NB4 (cell line): Measurements from ENCODE around the gene NIPAL3.

Experiments
- DNase-seq: peaks from one replicate; pipeline ENCODE4 v3.0.0; 2010; ENCODE audit warnings: low read depth
- H3K4me3 ChIP-seq: one replicate; pipeline ENCODE4 v1.5.1; 2011; ENCODE audit warnings: mild to moderate bottlenecking, low read depth, low read length, moderate library complexity
- CTCF ChIP-seq: IDR thresholded peaks from one replicate; pipeline ENCODE4 v1.5.1; 2012; ENCODE audit warnings: low read depth, low read length
- MAX ChIP-seq: IDR thresholded peaks from 2 replicates; pipeline ENCODE4 v1.6.1; 2011; ENCODE audit warnings: low read depth, low read length
- MYC ChIP-seq: IDR thresholded peaks from 2 replicates; pipeline ENCODE4 v1.6.1; 2011; ENCODE audit warnings: low read depth, low read length
- POLR2A ChIP-seq: IDR thresholded peaks from 2 replicates; pipeline ENCODE4 v1.6.1; 2011; ENCODE audit warnings: mild to moderate bottlenecking; ENCODE audit not compliant: insufficient read length; ENCODE audit errors: extremely low read depth

Gene NIPAL3

DNA sequence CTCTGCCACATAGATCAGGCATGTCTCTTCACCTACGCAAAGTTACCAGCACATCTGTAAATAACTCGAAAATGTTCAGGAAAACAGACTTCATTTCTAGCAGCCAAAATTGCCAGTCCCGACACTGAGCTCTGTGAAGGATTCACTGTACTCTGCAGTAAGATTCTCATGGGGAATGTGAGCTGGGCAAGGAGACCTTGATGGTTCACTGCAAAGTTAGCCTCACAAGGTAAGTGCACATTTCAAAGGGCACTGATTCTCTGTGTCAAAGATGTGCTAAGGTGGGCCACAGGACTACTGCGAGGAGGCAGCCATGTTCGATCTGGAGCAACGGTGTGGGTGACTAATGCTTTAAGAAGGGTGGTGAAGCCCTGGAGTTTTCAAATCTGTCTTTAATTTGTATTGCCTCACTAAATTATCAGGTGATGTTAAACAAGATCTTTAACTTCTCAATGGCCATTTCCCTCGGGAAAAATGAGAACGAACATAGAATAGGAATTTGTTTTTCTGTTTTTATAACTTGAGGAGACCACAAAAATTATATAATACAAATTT, 27.2 kb upstream of the NIPAL3 start:
- no peak overlapping the region for H3K4me3 ChIP-seq
- no peak for DNase-seq
- TF ChIP-seq CTCF (no peak), MYC (no peak), POLR2A (no peak), MAX (no peak)

GRCh38 chr1:24389231-24389678, 26.3 kb upstream of the NIPAL3 start:
- H3K4me3 ChIP-seq = no peak overlapping the region
- TF ChIP-seq MAX = no peak
- TF ChIP-seq POLR2A = no peak
- no peak for TF ChIP-seq MYC
- no peak for TF ChIP-seq CTCF
- DNase-seq = no peak

- TF ChIP-seq MAX (peak; percentile 40; the same call in 1 of the 2 replicates), CTCF (peak; percentile 80), POLR2A (no peak), MYC (no peak; the same call in 1 of the 2 replicates)
- no peak overlapping the region for H3K4me3 ChIP-seq
- peak; percentile 71 for DNase-seq
Measured at GRCh38 chr1:24390924-24391782, 24.4 kb upstream of the NIPAL3 start.

- peak; percentile 59 for DNase-seq
- TF ChIP-seq POLR2A (no peak), CTCF (peak; percentile 74)
- H3K4me3 ChIP-seq = no peak overlapping the region
Measured at GRCh38 chr1:24391882-24392603, 23.6 kb upstream of the NIPAL3 start.

- no peak for TF ChIP-seq CTCF
- TF ChIP-seq MYC = no peak
- no peak for TF ChIP-seq POLR2A
- TF ChIP-seq MAX = no peak
Measured at GRCh38 chr1:24392604-24392946, 23.0 kb upstream of the NIPAL3 start.

More at GRCh38 chr1:24392604-24392946, 23.0 kb upstream of the NIPAL3 start:
- no peak overlapping the region for H3K4me3 ChIP-seq
- DNase-seq = no peak
